ENCODE results near the gene PSMD13.

Gene PSMD13

DNA sequence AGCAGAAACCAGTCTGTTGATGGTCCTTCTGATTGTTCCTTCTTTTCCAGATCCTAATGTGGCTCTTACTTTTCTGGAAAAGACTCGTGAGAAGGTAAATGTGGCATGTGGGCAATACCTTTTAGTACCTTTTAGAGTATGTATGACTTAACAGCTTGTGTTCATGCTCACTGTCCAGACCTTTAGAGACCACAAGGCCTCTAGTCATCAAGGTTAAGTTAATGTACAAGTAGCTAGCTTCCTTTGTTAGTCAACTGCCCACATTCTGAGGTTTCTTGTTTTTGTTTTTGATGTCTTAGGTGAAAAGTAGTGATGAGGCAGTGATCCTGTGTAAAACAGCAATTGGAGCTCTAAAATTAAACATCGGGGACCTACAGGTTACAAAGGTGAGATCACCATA is 7.6 kb downstream of the PSMD13 start:
- Mint-ChIP-seq H3K4me1 (peaks cover 31% of the 10 kb centered on the region), H3K9me3 (no peaks in the 10 kb centered on the region), H3K4me3 (no peak overlapping the region), H3K36me3 (peaks cover 63% of the 10 kb centered on the region), H3K27ac (no peak overlapping the region), H3K27me3 (no peaks in the 10 kb centered on the region)
- ATAC-seq = no peak

DNA sequence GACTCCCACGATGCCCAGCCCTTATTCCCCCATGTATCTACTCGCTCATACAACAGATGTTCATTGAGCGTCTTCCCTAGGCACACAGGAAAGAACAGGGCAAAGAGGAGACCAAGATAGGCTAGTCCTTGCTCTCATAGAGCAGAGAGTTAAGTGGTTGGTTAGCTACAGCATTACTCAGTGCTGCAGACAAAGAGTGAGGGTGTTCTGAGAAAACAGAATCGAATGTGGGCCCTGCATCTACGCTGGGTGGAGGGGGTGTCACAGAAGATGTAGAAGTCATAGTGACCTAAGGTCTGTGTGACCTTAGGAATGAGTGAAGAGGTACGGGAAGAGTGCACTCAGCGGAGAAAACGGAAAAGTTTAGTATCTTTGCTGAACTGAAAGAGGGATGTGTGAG is 12.3 kb downstream of the PSMD13 start:
- Mint-ChIP-seq H3K4me3 (no peak overlapping the region), H3K36me3 (peaks cover 75% of the 10 kb centered on the region), H3K27ac (no peak overlapping the region), H3K9me3 (no peaks in the 10 kb centered on the region), H3K4me1 (peaks cover 12% of the 10 kb centered on the region), H3K27me3 (no peaks in the 10 kb centered on the region)
- ATAC-seq = no peak

DNA sequence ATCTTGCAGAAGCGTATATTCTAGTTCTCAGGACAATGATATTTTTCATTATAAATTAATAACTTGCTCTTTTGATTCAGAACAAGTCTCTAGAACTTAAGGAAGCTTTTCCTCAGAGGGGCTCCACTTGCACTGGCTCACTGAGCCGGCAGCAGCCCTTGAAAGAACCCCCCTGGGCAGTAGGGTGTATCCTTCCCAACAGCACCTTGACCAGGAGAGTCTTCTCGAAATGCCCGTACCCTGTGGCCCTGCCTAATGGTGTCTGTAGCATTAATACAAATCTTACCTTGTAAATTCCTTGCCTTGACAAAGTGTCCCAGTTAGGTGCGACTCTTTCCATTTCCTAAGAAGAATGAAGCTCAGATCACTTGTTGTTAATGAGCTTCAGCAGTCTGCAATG is 13.5 kb downstream of the PSMD13 start:
- Mint-ChIP-seq H3K27ac (no peak overlapping the region), H3K4me3 (no peak overlapping the region), H3K27me3 (no peaks in the 10 kb centered on the region), H3K36me3 (peaks cover 72% of the 10 kb centered on the region), H3K4me1 (peaks cover 10% of the 10 kb centered on the region), H3K9me3 (no peaks in the 10 kb centered on the region)
- no peak for ATAC-seq

DNA sequence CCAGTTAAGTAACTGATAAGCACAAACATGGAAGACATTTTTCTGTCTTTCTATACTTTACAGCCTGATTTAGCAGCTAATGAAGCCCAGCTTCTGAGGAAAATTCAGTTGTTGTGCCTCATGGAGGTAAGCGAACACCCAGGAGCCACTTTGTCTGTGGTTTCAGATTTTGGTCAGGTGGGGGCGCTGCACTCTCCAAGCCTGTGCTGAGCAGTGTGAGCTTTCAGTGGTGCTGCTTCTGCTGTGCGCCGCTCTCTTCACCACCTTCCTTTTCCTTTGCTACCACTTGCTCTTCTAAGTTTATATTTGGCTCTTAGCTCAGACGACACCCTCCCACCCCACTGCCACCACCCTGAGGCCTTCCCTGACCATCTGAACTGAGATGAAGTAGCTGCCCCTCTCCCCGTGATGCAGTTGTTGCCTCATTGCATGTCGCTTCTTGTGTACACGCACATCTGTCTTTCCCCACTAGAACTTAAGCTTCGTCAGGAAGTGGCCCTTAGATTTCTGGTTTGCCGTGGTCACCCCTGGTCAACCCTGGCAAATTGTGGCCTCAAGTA is 14.0 kb downstream of the PSMD13 start:
- Mint-ChIP-seq H3K27me3 (no peaks in the 10 kb centered on the region), H3K27ac (no peak overlapping the region), H3K36me3 (peaks cover 67% of the 10 kb centered on the region), H3K9me3 (peaks cover 2% of the 10 kb centered on the region), H3K4me3 (no peak overlapping the region), H3K4me1 (peaks cover 10% of the 10 kb centered on the region)
- peak; percentile 86 for ATAC-seq

DNA sequence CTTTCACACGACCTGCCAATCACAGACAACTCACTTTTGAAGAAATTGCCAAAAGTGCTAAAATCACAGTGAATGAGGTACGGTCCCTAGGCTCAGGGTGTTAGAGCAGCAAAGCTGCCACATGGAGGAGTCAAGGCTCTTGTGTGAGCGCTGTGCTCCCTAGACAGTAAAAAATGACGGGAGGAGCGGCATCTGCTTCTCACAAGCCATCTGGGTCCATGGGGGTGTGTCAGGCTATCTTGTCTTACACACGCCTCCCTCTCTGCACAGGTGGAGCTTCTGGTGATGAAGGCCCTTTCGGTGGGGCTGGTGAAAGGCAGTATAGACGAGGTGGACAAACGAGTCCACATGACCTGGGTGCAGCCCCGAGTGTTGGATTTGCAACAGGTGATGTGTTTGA is 14.8 kb downstream of the PSMD13 start:
- Mint-ChIP-seq H3K27me3 (no peaks in the 10 kb centered on the region), H3K27ac (no peak overlapping the region), H3K9me3 (peaks cover 5% of the 10 kb centered on the region), H3K4me3 (no peak overlapping the region), H3K4me1 (peaks cover 17% of the 10 kb centered on the region), H3K36me3 (peaks cover 60% of the 10 kb centered on the region)
- ATAC-seq = no peak

DNA sequence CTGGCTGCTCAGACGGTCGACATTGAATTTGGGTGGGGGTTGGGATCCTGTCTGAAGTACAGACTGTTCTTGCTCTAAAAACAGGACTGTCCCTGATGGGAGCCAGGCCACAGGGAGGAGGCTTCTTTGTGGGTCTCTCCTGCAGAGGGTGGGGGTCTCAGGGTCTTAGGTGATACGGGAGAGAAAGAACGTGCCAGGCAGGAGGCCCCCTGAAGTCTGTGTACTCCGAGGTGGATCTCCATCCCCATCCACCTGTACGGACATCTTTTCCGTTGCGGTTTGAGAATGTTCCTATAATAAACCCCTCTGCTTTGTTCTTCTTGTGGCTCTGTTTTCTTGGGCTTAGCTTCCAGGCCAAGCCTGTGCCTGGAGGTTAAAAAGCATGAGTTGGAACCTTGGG is 15.9 kb downstream of the PSMD13 start:
- no peak overlapping the region for H3K4me3 Mint-ChIP-seq
- peaks cover 28% of the 10 kb centered on the region for H3K4me1 Mint-ChIP-seq
- peak overlapping the region; percentile 78 for H3K27ac Mint-ChIP-seq
- H3K36me3 Mint-ChIP-seq = peaks cover 51% of the 10 kb centered on the region
- H3K9me3 Mint-ChIP-seq = peaks cover 5% of the 10 kb centered on the region
- no peak for ATAC-seq
- no peaks in the 10 kb centered on the region for H3K27me3 Mint-ChIP-seq

DNA sequence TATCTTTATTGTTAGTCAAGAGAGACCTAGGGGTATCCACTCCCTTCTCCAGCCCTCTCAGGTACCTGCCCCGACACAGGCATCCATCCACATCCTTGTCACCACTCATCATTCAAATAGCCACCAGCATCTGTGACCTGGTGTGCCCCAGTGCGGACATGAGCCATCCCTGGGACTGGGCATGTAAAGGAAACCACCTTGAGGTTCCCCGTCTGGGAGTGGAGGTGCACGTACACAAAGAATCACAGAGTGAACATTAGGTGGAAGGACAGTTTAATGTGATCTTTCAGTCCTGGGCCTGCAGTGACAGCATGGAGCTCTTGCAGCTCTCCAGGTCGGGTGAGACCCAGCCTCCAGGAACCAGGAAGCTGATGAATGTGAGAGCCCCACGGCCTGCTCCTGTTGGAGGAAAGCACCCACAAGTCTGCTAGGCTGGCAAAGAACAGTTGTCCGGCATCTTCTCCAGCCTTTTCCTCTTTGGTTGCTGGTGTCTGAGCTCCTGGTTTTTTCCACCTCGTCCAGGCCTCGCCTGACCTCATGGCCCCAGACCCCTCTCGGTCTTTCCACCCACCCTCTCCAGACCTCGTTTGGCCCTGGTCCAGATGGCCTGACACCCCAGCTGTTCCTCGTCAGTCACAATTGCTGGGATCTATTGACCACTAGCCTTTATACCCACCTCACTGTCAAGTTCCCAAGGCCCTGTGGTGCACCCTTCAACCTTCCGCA is 16.5 kb downstream of the PSMD13 start:
- Mint-ChIP-seq H3K36me3 (peaks cover 51% of the 10 kb centered on the region), H3K27ac (peak overlapping the region; percentile 78)

DNA sequence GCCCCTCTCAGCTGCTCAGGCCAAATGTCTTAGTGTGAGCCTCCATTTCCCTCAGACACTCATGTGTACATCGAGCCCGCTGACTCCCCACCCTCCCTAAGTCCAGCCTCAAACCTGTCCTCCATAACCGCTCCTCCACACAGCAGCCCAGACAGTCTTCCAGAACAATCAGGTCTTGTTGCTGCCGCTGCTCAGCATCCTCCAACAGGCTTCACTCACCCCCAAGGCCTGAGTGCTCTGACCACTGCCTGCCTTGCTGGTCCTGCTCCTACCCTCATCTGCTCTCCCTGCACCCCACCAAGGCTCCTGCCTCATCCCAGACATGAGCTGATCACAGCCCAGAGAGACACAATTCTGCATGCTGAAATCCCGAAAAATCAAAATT is 17.1 kb downstream of the PSMD13 start:
- Mint-ChIP-seq H3K36me3 (peaks cover 46% of the 10 kb centered on the region), H3K4me3 (no peak overlapping the region), H3K9me3 (peaks cover 5% of the 10 kb centered on the region), H3K27me3 (no peaks in the 10 kb centered on the region), H3K4me1 (peaks cover 36% of the 10 kb centered on the region), H3K27ac (peak overlapping the region; percentile 78)
- ATAC-seq = no peak

More for the DNA sequence above, 16.5 kb downstream of the PSMD13 start:
- ATAC-seq = no peak
- H3K27me3 Mint-ChIP-seq = no peaks in the 10 kb centered on the region
- H3K4me3 Mint-ChIP-seq = no peak overlapping the region
- H3K4me1 Mint-ChIP-seq = peaks cover 34% of the 10 kb centered on the region
- H3K9me3 Mint-ChIP-seq = peaks cover 5% of the 10 kb centered on the region

DNA sequence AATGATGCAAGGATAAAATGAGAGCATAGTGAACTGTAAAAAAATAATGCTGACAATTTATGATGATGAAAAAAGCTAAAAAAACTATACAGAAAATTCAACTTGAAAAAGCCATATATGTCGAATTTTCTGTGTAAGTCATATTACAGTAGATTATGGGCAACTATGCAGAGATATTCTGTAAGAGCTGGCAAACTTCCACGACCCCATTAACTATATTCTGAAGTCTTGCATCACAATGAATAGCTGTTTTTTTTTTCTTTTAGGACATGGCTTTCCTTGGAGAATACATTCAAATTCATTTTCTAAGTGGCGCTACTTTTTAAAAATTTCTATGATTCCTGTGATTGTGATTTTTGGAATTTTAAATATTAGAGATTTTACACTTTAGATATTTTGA is 18.4 kb downstream of the PSMD13 start:
- Mint-ChIP-seq H3K36me3 (peaks cover 35% of the 10 kb centered on the region), H3K27me3 (no peaks in the 10 kb centered on the region), H3K4me1 (peaks cover 34% of the 10 kb centered on the region), H3K4me3 (no peak overlapping the region), H3K9me3 (peaks cover 5% of the 10 kb centered on the region), H3K27ac (peak overlapping the region; percentile 84)
- no peak for ATAC-seq

DNA sequence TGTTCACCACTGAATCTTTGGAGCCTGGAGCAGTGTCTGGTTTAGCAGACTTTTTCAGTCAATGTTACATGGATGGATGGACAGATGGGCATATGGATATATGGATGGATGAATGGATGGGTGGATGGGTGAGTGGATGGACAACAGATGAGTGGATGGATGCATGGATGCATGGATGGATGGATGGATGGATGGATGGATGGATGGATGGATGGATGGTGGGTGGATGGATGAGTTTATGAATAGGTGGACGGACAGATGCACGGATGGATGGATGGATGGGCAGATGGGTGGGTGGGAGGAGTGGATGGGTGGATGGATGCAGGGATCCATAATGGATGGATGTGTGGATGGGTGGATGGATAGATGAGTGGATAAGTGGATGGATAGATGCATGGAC is 19.0 kb downstream of the PSMD13 start:
- no peaks in the 10 kb centered on the region for H3K27me3 Mint-ChIP-seq
- peaks cover 33% of the 10 kb centered on the region for H3K36me3 Mint-ChIP-seq
- peak overlapping the region; percentile 84 for H3K27ac Mint-ChIP-seq
- H3K9me3 Mint-ChIP-seq = peaks cover 6% of the 10 kb centered on the region
- H3K4me1 Mint-ChIP-seq = peaks cover 34% of the 10 kb centered on the region
- ATAC-seq = no peak
- no peak overlapping the region for H3K4me3 Mint-ChIP-seq

DNA sequence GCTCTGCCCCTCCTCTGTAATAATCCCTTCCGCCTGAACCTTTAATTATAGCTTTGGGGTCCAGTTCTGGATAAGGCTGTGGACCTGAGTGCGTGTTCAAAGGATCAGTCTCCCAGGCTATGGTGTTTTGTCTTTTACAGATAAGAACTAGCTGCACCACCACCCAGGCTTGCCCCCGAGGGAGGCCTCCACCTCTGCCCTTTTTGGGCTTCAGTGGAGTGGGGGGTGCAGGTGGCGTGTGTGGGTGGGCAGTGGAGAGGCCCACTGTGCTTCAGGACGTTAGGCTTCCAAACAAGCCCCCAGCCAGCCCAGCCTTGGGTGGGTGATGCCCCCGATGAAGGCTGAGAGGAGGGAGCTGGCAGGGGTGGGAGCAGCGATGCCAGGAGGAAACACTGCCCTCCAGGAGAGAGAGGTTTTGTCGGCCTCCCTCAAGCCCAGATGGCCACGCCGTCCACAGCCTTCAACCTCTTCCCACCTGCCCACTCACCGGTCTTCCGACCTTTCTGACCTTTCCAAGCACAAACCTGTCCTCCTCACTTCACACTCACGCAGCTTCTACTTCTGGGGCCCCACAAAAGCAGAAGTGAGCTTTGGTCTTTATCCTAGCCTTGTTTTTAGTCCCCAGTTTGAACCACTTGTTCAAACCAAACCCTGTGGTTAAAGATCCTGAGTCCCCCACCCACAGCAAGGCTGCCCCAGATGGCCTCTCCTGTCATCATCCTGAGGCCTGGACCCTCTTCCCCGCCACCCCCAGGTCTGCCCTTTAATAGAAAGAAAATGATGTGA is 20.4 kb downstream of the PSMD13 start:
- H3K27ac Mint-ChIP-seq = peak overlapping the region; percentile 84
- peak; percentile 91 for ATAC-seq
- peaks cover 30% of the 10 kb centered on the region for H3K36me3 Mint-ChIP-seq
- H3K4me3 Mint-ChIP-seq = peak overlapping the region; percentile 14
- H3K9me3 Mint-ChIP-seq = peaks cover 15% of the 10 kb centered on the region
- H3K27me3 Mint-ChIP-seq = no peaks in the 10 kb centered on the region
- peaks cover 41% of the 10 kb centered on the region for H3K4me1 Mint-ChIP-seq

DNA sequence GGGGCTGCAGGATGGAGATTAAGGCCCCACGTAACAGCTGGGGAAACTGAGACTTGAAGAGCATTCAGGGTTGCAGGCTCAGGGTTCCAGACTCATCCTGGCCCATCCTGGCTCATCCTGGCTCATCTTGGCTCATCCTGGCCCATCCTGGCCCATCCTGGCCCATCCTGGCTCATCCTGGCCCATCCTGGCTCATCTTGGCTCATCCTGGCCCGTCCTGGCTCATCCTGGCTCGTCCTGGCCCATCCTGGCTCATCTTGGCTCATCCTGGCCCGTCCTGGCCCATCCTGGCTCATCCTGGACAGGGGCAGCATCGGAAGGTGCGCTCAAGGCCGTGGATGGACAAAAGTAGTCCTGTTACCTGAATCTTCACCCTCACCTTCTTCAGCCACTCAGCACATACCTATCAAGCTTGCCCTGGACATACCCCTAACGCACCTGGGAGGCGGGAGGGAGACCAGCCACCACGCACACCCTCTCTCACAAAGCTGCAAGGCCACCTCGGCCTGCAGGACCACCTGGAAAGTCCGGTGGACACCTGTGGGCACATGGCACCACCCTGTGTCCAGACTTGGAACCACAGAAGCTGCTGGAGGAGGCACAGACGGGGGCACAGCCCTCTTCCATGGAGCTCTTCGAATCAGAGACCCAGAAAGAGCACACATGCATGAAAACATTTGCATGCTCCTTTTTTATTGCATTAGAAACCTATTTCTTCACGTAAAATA is 21.2 kb downstream of the PSMD13 start:
- Mint-ChIP-seq H3K27me3 (no peaks in the 10 kb centered on the region), H3K36me3 (peaks cover 22% of the 10 kb centered on the region), H3K27ac (peak overlapping the region; percentile 84), H3K4me1 (peaks cover 44% of the 10 kb centered on the region), H3K9me3 (peaks cover 16% of the 10 kb centered on the region), H3K4me3 (peak overlapping the region; percentile 53)
- ATAC-seq = no peak

DNA sequence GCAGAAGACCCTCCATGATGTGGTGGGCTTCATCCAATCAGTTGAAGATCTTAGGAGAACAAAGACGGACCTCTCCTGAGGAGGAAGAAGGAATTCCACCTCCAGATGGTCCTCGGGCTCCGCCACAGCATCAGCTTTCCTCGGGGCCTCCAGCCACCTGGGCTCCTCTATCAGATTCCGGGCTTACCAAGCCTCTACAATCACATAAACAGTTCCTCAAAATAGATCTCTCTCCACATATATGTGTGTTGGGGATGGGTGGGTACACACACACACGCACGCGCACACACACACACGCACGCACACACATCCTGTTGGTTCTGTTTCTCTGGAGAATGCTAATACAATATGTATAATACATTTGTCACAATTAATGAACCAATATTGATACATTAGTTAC is 22.6 kb downstream of the PSMD13 start:
- H3K36me3 Mint-ChIP-seq = peaks cover 12% of the 10 kb centered on the region
- H3K9me3 Mint-ChIP-seq = peaks cover 16% of the 10 kb centered on the region
- no peaks in the 10 kb centered on the region for H3K27me3 Mint-ChIP-seq
- ATAC-seq = no peak
- H3K4me3 Mint-ChIP-seq = no peak overlapping the region
- H3K4me1 Mint-ChIP-seq = peaks cover 44% of the 10 kb centered on the region
- peak overlapping the region; percentile 20 for H3K27ac Mint-ChIP-seq

DNA sequence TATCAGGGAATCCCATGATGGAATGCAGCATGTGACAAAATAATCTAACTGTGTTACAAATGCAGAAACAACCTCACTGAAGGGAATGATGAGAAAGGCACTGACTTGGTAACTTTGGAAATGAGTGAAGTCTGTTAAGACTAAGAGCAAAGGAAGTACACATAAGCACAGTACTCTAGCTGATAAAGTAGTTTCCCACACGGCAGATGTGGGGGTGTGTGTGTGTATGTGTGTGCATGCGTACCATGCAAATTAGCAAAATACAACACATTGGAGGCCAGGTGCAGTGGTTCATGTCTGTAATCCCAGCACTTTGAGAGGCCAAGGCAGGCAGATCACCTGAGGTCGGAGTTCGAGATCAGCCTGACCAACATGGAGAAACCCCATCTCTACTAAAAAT is 24.8 kb downstream of the PSMD13 start:
- H3K27me3 Mint-ChIP-seq = no peaks in the 10 kb centered on the region
- H3K4me1 Mint-ChIP-seq = peaks cover 33% of the 10 kb centered on the region
- no peak for ATAC-seq
- H3K36me3 Mint-ChIP-seq = peaks cover 12% of the 10 kb centered on the region
- H3K4me3 Mint-ChIP-seq = no peak overlapping the region
- peaks cover 11% of the 10 kb centered on the region for H3K9me3 Mint-ChIP-seq
- H3K27ac Mint-ChIP-seq = no peak overlapping the region

Measured in stimulated activated memory B cell treated with anti-CD40 and anti-IgM and Interleukin-4, amounts not matched to agents 10 μg/mL and 1 μg/mL and 100 μg/mL, for 72 hours (primary cell).